Mesendoderm (in vitro differentiated cells): Measurements from ENCODE around the gene AKR7A3.

Experiments used
- DNase-seq: peaks from one replicate; pipeline ENCODE4 v3.0.0; 2013
- H2AK5ac ChIP-seq: 2 replicates; pipeline ENCODE4 v1.6.1; 2013; ENCODE audit warnings: low read length, inconsistent platforms
- H2BK120ac ChIP-seq: 2 replicates; pipeline ENCODE4 v1.6.1; 2013; ENCODE audit warnings: low read depth, mild to moderate bottlenecking, low read length, moderate library complexity, mixed read lengths
- H2BK15ac ChIP-seq: replicated peaks from 2 replicates; pipeline ENCODE4 v1.6.1; 2013; ENCODE audit warnings: low read depth, mild to moderate bottlenecking, moderate library complexity
- H2BK5ac ChIP-seq: 2 replicates; pipeline ENCODE4 v1.6.1; 2013; ENCODE audit warnings: low read length, inconsistent platforms
- H3K18ac ChIP-seq: 2 replicates; pipeline ENCODE4 v1.6.1; 2013; ENCODE audit warnings: mild to moderate bottlenecking, low read length, mixed read lengths
- H3K23ac ChIP-seq: one replicate; pipeline ENCODE4 v1.6.1; 2013; ENCODE audit warnings: low read length
- H3K27ac ChIP-seq: 2 replicates; pipeline ENCODE4 v1.5.1; 2013; ENCODE audit warnings: low read depth, mild to moderate bottlenecking, inconsistent platforms, low read length, moderate library complexity
- H3K27me3 ChIP-seq: 2 replicates; pipeline ENCODE4 v1.6.1; 2013; ENCODE audit warnings: low read length, control low read depth, mild to moderate bottlenecking, inconsistent platforms; ENCODE audit not compliant: insufficient read depth, poor library complexity
- H3K36me3 ChIP-seq: 2 replicates; pipeline ENCODE4 v1.6.1; 2013; ENCODE audit warnings: low read length, inconsistent platforms; ENCODE audit not compliant: control insufficient read depth, insufficient read depth
- H3K4ac ChIP-seq: one replicate; pipeline ENCODE4 v1.6.1; 2013; ENCODE audit warnings: low read depth, mild to moderate bottlenecking, low read length, moderate library complexity
- H3K4me1 ChIP-seq: 2 replicates; pipeline ENCODE4 v1.6.1; 2013; ENCODE audit warnings: low read depth, low read length, inconsistent platforms; ENCODE audit not compliant: control insufficient read depth
- H3K4me2 ChIP-seq: 2 replicates; pipeline ENCODE4 v1.6.1; 2013; ENCODE audit warnings: low read length
- H3K4me3 ChIP-seq: 2 replicates; pipeline ENCODE4 v1.5.1; 2013; ENCODE audit warnings: mild to moderate bottlenecking, low read length
- H3K56ac ChIP-seq: one replicate; pipeline ENCODE4 v1.6.1; 2013; ENCODE audit warnings: low read length
- H3K79me1 ChIP-seq: 2 replicates; pipeline ENCODE4 v1.6.1; 2013; ENCODE audit warnings: low read length, inconsistent platforms
- H3K79me2 ChIP-seq: 2 replicates; pipeline ENCODE4 v1.6.1; 2013; ENCODE audit warnings: mild to moderate bottlenecking, low read length; ENCODE audit not compliant: control insufficient read depth, insufficient read depth
- H3K9ac ChIP-seq: 2 replicates; pipeline ENCODE4 v1.6.1; 2013; ENCODE audit warnings: low read length, inconsistent platforms
- H4K5ac ChIP-seq: one replicate; pipeline ENCODE4 v1.6.1; 2013; ENCODE audit warnings: low read length
- H4K8ac ChIP-seq: one replicate; pipeline ENCODE4 v1.6.1; 2013; ENCODE audit warnings: low read depth, mild to moderate bottlenecking, control low read depth, low read length, moderate library complexity
- WGBS: extraction: QIAGEN DNeasy Blood & Tissue Kit; methylation state at CpG from one replicate; pipeline ENCODE4 v1.1.7; 2013; ENCODE audit warnings: low lambda C conversion rate, missing lambda C conversion rate; ENCODE audit not compliant: insufficient coverage; ENCODE audit errors: extremely low coverage; 5-methylcytosine and 5-hydroxymethylcytosine counted together

AKR7A3 gene

GRCh38 chr1:19251305-19252196 is 37.0 kb downstream of the AKR7A3 start, which contains the start of the genes EMC1 and MRTO4:
TSS of gene EMC1 (minus strand) at chr1:19251524. CDS start at chr1:19251509, 15 bp downstream.
TSS of gene MRTO4 (plus strand) at chr1:19251805. CDS start at chr1:19251836, 31 bp downstream.
- peak within 1 kb of the TSS; percentile 39 for H3K4ac ChIP-seq
- H2BK5ac ChIP-seq, result peak within 1 kb of the TSS; percentile 93
- H3K36me3 ChIP-seq, result no peaks in the 10 kb centered on the region
- H3K4me2 ChIP-seq, result peak within 1 kb of the TSS; percentile 88
- H3K79me1 ChIP-seq, result peaks cover 25% of the 10 kb centered on the region
- H3K9ac ChIP-seq, result peak within 1 kb of the TSS; percentile 95
- no peak within 1 kb of the TSS for H2BK15ac ChIP-seq
- H3K27ac ChIP-seq, result peak within 1 kb of the TSS; percentile 97
- no CpG with 5 or more reads among the region's 81 CpGs for WGBS
- peak within 1 kb of the TSS; percentile 80 for H3K23ac ChIP-seq
- H2AK5ac ChIP-seq, result peak within 1 kb of the TSS; percentile 94
- H3K79me2 ChIP-seq, result peaks cover 70% of the 10 kb centered on the region
- peak within 1 kb of the TSS; percentile 100 for H3K4me3 ChIP-seq
- peak; percentile 92 for DNase-seq
- H3K56ac ChIP-seq, result peak within 1 kb of the TSS; percentile 100
- H2BK120ac ChIP-seq, result peak within 1 kb of the TSS; percentile 85
- H4K8ac ChIP-seq, result no peak within 1 kb of the TSS
- H3K27me3 ChIP-seq, result no peaks in the 10 kb centered on the region
- H4K5ac ChIP-seq, result peak within 1 kb of the TSS; percentile 33
- H3K18ac ChIP-seq, result peak within 1 kb of the TSS; percentile 63
- peaks cover 6% of the 10 kb centered on the region for H3K4me1 ChIP-seq

- Histone ChIP-seq H2BK15ac (no peak overlapping the region), H4K8ac (no peak overlapping the region), H3K23ac (no peak overlapping the region), H3K4me3 (peak overlapping the region; percentile 100), H3K27ac (no peak overlapping the region), H3K4me1 (peaks cover 6% of the 10 kb centered on the region), H2AK5ac (peak overlapping the region; percentile 82), H3K9ac (peak overlapping the region; percentile 95), H3K4me2 (peak overlapping the region; percentile 88), H3K4ac (peak overlapping the region; percentile 18), H3K36me3 (no peaks in the 10 kb centered on the region), H3K56ac (peak overlapping the region; percentile 100), H3K18ac (no peak overlapping the region), H2BK120ac (no peak overlapping the region), H3K79me2 (peaks cover 68% of the 10 kb centered on the region), H3K27me3 (no peaks in the 10 kb centered on the region), H3K79me1 (peaks cover 22% of the 10 kb centered on the region), H4K5ac (no peak overlapping the region), H2BK5ac (no peak overlapping the region)
- DNase-seq, result peak; percentile 38
- WGBS, result no CpG with 5 or more reads among the region's 14 CpGs
These were observed 37.8 kb downstream of the AKR7A3 start for GRCh38 chr1:19250629-19251304.

- H3K4me2 ChIP-seq, result no peak overlapping the region
- no peak overlapping the region for H2BK5ac ChIP-seq
- peaks cover 37% of the 10 kb centered on the region for H3K36me3 ChIP-seq
- no peak overlapping the region for H3K27ac ChIP-seq
- no peak overlapping the region for H3K9ac ChIP-seq
- H3K4me1 ChIP-seq, result no peaks in the 10 kb centered on the region
- WGBS, result no CpG with 5 or more reads among the region's 7 CpGs
- H3K79me1 ChIP-seq, result peaks cover 2% of the 10 kb centered on the region
- H3K23ac ChIP-seq, result no peak overlapping the region
- H3K56ac ChIP-seq, result no peak overlapping the region
- no peak overlapping the region for H4K8ac ChIP-seq
- H4K5ac ChIP-seq, result no peak overlapping the region
- DNase-seq, result peak; percentile 39
- H3K79me2 ChIP-seq, result no peaks in the 10 kb centered on the region
- H2BK120ac ChIP-seq, result no peak overlapping the region
- H3K27me3 ChIP-seq, result no peaks in the 10 kb centered on the region
- H3K4me3 ChIP-seq, result no peak overlapping the region
- no peak overlapping the region for H3K4ac ChIP-seq
- no peak overlapping the region for H2AK5ac ChIP-seq
- H2BK15ac ChIP-seq, result no peak overlapping the region
- H3K18ac ChIP-seq, result no peak overlapping the region
These were observed 47.7 kb downstream of the AKR7A3 start for GRCh38 chr1:19240673-19241538.

GRCh38 chr1:19239876-19240275 is 48.7 kb downstream of the AKR7A3 start:
- H3K27me3 ChIP-seq, result no peaks in the 10 kb centered on the region

GRCh38 chr1:19234224-19234623 is 54.3 kb downstream of the AKR7A3 start:
- H3K79me1 ChIP-seq, result no peaks in the 10 kb centered on the region
- no peak overlapping the region for H2BK5ac ChIP-seq
- H3K4me3 ChIP-seq, result no peak overlapping the region
- no peak overlapping the region for H3K4ac ChIP-seq
- no peaks in the 10 kb centered on the region for H3K27me3 ChIP-seq
- no peak overlapping the region for H4K5ac ChIP-seq
- no peak overlapping the region for H4K8ac ChIP-seq
- H2BK120ac ChIP-seq, result no peak overlapping the region
- H3K36me3 ChIP-seq, result peaks cover 27% of the 10 kb centered on the region
- no peak overlapping the region for H2AK5ac ChIP-seq
- no peak overlapping the region for H2BK15ac ChIP-seq
- H3K79me2 ChIP-seq, result no peaks in the 10 kb centered on the region
- DNase-seq, result no peak
- H3K9ac ChIP-seq, result no peak overlapping the region
- H3K4me2 ChIP-seq, result no peak overlapping the region
- H3K23ac ChIP-seq, result no peak overlapping the region
- no peak overlapping the region for H3K18ac ChIP-seq
- H3K56ac ChIP-seq, result no peak overlapping the region
- WGBS, result no CpG with 5 or more reads among the region's 3 CpGs
- no peaks in the 10 kb centered on the region for H3K4me1 ChIP-seq
- no peak overlapping the region for H3K27ac ChIP-seq

More at GRCh38 chr1:19239876-19240275, 48.7 kb downstream of the AKR7A3 start:
- Histone ChIP-seq H3K4ac (no peak overlapping the region), H2AK5ac (no peak overlapping the region), H3K23ac (no peak overlapping the region), H4K8ac (no peak overlapping the region), H4K5ac (no peak overlapping the region), H3K56ac (no peak overlapping the region), H3K36me3 (peaks cover 39% of the 10 kb centered on the region), H3K27ac (no peak overlapping the region), H3K4me1 (no peaks in the 10 kb centered on the region), H3K4me2 (no peak overlapping the region), H3K4me3 (no peak overlapping the region), H2BK5ac (no peak overlapping the region), H3K9ac (no peak overlapping the region), H3K79me2 (no peaks in the 10 kb centered on the region), H2BK15ac (no peak overlapping the region), H2BK120ac (no peak overlapping the region), H3K79me1 (peaks cover 2% of the 10 kb centered on the region), H3K18ac (no peak overlapping the region)
- no CpG with 5 or more reads among the region's 7 CpGs for WGBS
- DNase-seq, result no peak
